Stimulated activated CD4-positive, alpha-beta T cell treated with anti-CD3 and anti-CD28 coated beads, Interleukin-1b, Interleukin-23, amount 100 ng/mL, for 24 hours (primary cell): Measurements from ENCODE around the gene RBM38.

Source experiments
- DNase-seq, 4 experiments: peaks; one replicate each; pipeline ENCODE4 v3.0.0-alpha.2; 2020; ENCODE audit warnings: low read depth in 4 of 4, low spot score in 1 of 4

The RBM38 gene

DNA sequence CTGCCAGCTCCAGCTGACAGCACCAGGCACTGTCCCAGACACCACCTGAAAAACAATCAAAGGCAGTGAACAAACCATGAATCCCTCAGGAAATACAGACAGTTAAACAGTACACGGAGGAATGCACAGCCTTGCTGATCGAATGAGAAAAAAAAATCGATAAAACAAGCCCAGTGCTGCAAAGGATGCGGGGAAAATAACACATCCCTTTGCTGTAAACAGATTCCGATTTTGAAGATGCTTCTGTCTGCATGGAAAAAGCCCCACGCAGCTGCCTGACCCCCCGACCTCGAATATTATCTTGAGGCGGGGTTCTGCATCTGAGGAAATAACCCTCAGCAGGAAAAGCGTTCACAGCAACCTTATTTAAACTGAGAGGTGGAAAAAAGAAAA, 43.9 kb downstream of the RBM38 start:
- no peak for DNase-seq

DNA sequence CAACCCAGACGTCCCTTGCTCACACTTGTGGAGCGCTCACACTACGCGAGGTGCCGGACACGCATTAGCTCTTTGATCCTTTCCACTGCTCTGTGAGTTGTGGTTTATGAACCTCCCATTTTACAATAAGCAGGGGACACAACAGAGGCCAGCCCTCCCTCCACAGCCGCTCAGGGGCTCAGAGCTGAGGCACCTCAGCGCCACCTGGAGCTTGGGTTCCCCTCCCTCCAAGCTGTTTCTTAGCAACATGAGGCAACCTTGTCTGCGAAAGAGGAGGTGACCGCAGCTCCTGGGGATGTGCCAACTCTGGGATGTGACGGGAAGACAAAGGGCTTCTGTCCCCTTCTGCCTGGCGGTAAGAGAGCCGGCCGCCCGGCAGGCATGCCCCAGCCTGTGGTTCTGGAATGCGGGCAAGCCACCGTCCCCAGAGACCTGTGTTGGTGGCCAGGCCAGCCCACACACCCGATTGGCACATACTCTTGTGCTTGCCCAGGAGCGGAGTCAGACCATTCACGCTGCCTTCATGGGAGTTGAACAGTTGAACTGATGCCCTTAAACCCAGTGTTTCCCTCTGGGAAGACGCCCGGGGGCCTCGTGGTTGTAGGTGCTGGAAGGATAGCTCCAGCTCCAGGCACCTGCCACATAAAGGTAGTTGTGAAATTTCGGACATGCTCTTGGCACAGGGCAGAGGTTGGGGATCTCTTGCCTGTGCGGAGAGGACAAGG, 44.5 kb downstream of the RBM38 start:
- no peak for DNase-seq

DNA sequence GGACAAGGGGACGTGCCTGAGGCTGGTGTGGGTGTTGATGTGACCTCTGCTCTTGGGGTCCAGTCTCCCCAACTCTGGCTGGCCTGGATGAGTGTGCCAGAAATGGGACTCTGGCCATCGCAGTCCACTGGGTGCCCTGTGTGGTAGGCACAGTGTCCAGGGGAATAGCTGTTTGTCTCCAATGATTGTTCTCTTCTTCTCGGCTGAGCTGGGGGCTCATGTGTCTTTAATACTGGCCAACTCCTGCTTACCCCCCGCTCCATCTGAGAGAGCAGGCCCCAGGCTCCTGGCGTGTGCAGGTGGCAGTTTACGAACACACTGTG, 45.0 kb downstream of the RBM38 start:
- no peak for DNase-seq

DNA sequence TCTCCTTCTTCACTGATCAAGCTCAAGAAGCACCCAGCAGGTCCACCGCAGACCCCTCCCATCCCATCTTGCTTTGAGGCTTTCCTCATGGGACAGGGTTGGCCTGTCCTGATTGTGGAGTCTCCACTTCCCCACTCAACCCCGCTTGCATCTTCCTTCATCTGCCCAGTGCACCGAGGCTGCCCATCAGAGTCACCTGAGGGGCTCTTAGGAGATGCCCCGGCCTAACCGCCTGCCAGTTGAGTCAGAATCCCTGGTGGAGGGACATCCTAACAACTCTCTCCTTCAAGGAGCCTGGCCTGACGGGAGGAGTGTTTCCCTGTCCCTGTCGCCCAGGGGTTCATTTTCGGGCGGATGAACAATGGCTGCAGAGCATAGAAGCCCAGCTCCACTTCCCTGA, 46.1 kb downstream of the RBM38 start:
- no peak for DNase-seq

DNA sequence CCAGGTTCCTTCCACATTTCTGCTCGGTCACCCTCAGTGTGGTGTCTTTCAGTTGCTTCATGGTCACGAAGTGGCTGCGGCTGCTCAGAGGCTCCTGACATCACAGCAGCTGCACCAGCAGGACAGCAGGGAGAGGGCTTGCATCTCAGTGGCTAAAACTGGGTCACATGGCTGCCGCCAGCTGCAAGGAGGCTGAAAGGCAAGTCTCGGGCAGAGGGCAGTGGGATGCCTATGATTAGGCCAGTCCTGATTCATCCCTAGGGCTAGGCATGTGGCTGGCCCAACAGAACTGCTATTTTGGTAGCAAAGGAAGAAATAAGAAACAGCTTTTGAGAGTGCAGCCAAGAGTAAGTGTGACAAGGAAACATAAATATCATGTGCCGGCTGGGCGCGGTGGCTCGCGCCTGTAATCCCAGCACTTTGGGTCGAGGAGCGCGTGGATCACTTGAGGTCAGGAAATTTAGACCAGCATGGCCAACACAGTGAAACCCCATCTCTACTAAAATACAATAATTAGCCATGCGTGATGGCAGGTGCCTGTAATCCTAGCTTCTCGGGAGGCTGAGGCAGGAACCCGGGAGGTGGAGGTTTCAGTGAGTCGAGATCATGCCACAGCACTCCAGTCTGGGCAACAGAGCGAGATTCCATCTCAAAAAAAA, 46.6 kb downstream of the RBM38 start:
- no peak for DNase-seq

DNA sequence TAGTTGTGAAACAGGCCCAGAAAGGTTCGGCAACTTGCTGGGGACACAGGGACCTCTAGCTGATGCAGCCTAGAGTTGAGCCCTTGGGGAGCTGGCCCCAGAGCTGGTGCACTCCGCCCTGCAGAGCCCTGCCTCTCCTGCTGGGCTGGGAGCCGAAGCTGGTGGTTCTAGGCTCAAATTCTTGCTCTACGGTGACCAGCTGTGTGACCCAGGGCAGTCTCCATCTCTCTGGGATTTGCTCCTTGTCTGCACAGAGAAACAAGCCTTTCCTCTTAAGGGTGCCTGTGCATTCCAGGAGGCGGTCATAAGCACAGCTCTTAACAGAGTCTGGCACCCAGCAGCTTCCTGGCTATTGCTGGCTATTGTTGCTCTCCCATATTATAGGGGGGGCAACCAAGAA, 47.4 kb downstream of the RBM38 start:
- DNase-seq = no peak

DNA sequence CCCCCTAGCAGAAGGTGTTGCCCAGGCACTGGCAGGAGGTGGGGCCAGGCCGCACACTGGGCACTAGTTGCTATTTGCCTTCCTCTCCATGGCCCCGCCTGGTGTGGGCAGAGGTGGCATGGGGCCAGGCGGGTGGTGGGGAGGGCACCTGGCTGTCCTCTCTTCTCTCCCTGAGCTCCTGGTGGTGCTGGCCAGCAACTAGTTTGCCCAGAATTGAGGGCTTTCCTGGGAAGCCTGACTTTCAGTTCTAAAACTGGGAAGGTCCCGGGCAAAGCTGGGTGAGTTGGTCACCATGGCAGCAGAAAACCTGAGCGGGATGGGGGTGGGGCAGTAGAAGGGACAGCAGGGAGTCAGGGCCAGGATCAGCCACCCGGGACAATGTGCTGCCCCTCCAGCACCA, 48.2 kb downstream of the RBM38 start:
- no peak for DNase-seq

DNA sequence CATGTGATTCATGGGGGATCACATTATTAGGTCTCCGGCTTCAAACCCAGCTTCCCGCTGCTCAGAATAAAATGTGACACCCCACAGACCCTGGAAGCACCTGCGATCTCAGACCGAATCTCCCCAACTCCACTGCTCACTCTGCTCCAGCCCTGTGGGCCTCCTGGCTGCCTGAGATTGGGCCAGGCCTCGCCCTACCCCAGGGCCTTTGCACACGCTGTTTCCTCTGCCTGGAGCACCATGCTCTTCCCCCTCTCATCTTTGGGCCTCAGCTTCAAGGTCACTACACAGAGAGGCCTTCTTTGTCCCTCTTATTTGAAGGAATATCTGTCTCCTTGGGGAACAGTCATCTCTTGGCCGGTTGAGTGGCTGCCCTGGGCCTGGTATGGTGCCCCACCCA, 48.8 kb downstream of the RBM38 start:
- no peak for DNase-seq

DNA sequence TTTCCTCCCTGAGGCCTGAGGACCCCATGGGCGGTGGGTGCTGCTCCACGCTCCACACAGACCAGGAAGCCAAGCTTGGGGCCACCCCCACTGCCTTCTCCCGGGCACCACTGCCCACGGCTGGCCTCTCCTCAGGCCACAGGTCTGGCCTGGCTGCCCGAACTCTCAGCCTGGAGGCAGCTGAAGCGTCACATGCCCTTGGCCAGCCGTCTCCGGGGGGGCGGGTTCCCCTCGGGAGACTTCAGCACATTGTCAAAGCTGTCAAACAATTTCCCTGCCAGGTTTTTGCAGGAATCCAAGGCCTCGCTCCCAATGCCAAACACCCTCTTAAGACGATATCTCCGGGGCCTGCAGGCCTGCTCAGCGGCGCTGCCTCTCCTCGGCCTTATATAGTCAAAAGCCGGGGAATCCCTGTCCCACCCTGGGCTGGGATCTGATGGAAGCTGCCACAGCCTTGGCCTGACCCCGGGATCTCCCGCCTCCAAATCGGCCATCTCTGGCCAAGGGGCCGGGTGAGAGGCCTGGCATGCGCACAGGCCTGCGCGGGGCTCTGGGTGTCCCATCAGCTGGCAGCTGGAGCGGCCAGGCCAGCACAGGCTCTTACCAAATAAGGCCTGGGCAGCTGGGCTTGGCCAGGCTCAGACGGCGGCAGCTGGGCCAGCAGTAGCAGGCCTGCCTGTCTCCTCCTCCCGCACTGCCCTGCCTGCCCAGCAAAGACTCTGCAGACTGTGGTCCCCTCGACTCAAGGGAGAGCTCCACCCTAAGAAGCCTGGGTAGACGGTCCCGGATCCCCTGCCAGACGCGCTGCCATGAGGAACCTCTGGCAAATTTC, 49.7 kb downstream of the RBM38 start:
- DNase-seq = no peak

DNA sequence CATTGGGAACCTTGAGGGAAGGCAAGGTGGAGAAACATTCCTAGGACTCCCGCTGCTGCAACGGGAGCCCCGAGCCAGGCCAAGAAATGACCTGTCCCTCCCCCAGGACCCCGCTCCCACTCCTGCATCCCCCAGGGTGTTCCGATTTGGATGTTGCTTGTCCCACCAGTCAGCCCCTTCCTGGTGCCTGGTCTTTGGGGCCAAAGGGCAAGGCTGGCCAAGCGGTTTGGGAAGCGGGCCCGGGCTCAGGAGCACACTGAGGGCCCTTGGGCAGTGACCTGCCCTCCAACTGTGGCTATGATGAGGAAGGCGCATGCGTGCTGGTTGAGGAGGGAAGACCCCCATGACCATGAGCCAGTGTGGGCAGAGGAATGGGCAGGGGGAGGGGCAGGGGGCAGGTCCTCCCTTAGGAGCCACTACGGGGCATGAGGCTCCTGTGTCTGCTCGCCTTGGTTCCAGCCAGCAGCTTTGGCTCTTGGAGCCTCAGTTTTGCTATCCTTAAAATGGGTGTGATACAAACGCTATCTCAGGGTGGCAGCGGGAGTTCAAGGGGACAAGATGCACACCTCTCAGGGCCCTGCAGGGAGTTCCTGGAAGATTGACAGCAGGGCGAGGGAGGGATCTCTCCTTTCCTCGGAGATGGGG, 50.4 kb downstream of the RBM38 start:
- no peak for DNase-seq

DNA sequence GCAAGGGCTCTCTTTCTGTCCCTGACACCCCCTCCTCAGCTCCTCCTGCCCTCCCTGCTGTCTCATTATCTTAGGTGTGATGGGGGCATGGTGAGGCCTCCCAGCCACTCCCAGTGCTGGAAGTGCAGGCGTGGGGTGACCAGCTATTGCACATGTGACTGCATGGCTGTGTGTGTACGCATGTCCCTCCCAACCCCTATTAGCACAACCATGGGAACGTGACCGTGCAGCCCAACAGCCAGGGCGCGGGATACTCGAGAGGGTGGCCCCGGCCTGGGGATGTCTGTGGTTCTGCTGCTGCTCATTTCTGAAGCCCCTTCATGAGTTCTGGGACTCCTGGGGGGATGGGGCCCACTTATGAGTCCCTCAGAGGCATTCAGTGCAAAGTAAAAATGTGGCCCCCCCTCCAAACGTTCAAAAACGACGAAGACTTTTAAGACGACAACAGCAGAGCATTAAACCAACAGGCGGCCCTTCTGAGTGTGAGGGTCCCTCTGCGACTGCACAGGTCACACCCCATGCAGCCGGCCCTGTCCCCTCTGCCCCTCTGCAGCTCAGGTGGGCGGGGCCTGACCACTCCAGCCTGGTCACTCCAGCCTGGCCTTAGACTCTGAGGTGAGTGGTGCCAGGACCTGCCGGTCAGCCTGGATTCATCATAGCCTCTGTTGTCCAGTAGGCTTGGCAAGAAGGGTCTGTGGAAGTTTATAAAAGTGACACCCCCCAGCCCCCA, 51.1 kb downstream of the RBM38 start:
- DNase-seq = no peak

DNA sequence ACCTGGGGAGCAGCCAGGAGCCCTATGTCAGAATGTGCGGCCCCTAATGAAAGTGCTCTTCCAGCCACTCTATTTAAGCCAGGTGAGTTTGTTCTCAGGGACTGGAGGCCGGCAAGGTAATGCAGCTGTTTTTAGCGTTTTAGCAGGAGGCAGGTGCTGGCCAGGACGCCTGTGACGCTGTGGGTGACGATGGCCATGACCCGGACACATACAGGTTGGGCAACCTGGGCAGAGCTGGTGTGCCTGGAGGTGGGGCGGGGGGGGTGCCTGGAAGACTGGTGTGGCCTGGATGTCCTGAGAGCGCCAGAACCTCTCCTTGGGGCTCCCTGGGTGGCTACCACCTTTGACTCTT, 51.7 kb downstream of the RBM38 start:
- no peak for DNase-seq

DNA sequence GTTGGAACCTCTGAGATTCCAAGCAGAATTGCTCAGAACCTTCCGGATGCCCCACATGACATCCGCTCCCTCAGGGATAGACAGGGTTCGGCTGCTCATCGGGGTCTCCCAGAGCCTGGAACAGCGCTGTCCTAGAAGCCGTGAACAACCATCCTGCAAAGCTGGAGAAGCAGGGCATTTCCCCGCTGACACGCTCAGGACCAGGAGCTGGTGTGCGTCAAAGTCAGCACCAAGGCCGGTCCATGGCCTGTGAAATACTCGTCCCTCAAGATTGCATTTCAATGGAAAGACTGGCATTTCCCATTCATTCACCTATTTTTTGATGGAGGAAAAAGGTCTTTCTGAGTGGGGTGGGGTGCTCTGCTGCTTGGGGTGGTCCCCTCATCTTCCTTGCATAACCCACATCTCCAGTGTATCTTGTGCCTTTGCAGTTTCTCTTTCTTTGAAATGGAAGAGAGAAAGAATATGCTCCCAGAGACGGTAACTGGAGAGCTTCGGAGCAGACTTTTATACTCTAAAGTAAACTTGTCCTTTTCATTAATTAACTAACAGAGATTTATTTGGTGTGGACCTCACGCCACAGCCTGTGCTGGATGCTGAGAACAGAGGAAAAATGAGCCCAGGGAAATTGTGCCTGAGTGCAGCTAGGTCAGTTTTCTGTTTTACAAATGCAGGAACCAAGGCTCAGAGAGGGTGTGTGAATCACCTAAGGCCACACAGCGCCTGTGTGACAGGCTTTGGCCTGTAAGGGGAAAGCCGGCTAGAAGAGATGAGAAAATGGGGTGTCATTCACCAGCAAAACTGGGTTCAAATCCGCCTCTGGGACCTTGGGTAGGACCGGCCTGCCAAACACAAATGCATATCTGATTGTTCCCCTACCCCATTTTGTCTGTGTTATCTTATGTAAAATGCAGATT, 52.4 kb downstream of the RBM38 start:
- DNase-seq = no peak

DNA sequence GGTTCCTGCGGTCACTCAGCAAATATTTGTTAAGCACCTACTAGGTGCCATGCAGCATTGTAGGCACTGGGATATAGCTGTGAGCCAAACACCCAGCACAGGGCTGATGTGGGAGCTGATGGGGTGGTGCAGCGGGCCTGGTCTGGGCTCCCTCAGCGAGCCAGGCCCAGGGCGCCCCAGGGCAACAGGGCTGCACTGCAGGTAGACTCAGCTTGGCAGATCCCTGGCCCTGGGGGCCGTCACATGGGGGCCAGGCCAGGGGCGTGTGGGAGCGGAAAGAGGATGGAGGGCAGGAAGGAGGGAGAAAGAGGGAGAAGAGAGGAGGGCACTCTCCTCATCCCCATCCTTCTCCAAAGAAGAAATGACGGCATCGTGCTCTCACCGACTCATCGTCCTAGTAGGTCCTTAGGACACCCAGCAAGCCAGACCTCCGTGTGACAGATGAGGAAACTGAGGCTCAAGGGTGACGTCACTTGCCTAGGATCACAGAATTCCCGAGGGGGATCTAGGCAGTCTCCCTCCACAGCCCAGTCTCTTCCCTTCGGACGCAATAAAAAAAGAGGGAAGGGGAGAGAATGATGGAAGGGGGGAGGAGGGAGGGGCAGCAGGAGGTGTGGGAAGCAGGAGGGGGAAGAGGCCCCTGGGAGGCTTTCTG, 53.3 kb downstream of the RBM38 start:
- no peak for DNase-seq

DNA sequence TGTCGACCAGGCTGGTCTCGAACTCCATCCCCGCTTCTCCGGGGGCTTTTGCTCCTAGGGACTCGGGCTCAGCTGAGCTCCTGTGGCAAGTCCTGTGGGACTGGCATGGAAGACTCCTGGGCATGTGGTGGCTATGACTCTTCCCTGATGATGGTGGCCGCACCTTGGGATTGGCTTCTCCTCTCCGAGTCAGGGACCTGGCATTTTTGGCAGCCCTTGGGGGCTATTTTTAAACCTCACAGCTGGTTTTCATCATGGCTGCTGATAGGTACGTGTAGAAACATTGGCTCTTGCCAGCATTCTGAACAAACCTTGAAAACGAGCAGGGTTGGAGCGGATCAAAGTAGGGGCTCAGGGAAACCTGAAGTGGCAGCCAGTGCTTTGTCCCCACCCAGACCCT, 54.1 kb downstream of the RBM38 start:
- no peak for DNase-seq

DNA sequence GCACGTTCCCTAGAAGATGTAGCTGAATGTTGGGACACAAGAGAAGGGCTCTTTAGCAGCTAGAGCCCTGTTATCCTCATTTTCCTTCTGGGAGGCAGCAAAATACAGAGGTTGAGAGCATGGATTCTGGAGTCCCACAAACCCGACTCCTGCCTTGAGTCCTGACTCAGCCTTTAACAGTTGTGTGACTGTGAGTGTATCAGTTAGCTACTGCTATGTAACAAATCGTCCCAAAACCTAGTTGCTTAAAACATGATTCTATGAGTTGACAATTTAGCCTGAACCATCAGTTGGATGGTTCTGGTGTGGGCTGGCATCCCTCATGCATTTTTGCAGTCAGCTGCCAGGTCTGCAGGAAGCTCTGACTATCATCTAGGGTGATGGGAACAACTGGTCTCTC, 54.6 kb downstream of the RBM38 start:
- no peak for DNase-seq

DNA sequence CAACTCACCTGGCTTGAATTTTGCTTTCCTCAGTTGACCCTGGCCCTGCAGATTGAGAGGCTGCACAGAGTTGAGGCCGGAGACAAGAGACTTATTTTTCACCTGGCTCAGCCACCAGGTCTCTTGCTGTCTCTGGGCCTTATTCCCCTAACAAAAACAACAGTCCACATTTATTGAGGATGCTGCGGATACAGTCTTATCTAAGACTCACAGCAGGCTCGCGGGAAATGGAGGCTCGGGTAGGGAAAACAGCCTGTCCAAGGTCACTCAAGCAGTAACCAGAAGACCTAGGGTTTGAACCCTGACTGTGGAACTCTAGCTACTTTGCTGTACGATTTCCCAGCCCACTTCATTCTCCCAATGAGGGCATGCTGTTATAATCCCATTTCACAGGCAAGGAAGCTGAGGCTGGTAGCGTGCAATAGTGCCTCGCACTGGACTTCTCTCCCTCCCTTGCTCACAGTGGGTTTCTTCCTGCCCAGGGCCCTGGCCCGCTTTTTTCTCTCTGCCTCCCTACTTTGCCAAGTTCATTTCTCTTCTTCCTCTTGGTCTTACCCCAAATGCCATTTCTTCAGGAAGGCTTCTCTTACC, 57.7 kb downstream of the RBM38 start:
- DNase-seq = no peak

DNA sequence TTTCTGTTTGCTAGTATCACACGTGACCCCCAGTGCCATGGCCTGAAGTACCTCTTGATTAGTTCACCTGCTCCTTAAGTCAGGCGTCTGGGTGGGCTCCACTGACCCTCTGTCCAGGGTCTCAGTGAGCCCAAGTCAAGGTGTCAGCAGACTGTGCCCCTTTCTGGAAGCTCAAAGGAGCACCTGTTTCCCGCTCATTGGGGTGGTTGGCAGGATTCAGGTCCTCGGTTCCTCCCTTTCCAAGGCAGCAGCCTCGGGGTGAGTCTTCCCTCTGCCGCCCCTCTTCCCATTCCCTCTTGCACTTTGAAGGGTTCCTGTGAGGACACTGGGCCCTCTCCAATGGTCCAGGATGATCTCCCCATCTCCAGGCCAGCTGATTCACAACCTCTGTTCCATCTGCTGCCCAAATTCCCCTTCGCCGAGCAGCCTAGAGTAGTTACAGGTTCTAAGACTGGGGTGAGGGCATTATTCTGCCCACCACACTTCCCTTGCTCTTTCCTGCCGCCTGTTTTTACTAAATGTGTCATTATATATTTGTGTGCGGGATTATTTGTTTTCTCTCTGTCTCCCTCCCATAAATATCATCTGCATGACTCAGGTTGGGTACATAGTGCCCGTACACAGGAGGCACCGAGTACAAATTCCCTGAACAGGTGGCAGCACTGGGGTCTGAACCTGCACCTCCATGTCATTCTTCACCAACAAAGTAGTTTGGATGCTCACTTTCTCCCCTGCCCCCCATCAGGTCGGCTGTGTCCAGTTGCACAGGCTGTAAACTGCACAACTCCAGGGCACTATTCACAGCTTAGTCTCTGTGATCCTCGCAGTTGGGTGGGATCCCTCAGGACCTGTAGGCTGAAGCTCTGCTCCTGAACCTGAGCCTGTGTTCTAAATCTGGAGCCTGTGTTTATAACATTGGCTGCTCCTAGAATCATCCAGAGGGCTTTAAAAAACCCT, 58.5 kb downstream of the RBM38 start:
- no peak for DNase-seq
